ENCODE measurements around the gene PSME3IP1.
A peak's percentile ranks its signal among the peaks of the same experiment; 100 is the strongest.

Gene PSME3IP1

GRCh38 chr16:57145046-57146021, 40.5 kb downstream of the PSME3IP1 start:
- H3K9me3 ChIP-seq (ENCODE audit: insufficient read depth, low read depth, low read length): no peaks in the 10 kb centered on the region

GRCh38 chr16:57144027-57144426, 41.8 kb downstream of the PSME3IP1 start:
- no peak for TF ChIP-seq EZH2phosphoT487 (IDR thresholded peaks at IDR 0.05; ENCODE audit: borderline replicate concordance)
- no peak for TF ChIP-seq CTCF (conservative IDR thresholded peaks at IDR 0.05; ENCODE audit: low read length)
- Histone ChIP-seq H2AFZ (ENCODE audit: low read length) (no peak overlapping the region), H3K9ac (ENCODE audit: low read depth, low read length, poor library complexity, severe bottlenecking) (peak overlapping the region; percentile 75), H3K9me3 (ENCODE audit: insufficient read depth, low read depth, low read length) (no peaks in the 10 kb centered on the region), H3K4me1 (ENCODE audit: insufficient read depth, low read length, poor library complexity, severe bottlenecking) (peaks cover 87% of the 10 kb centered on the region), H3K79me2 (ENCODE audit: insufficient read depth, low read length) (peaks cover 23% of the 10 kb centered on the region; the same call in 1 of the 2 replicates), H3K4me3 (ENCODE audit: low read length, poor library complexity, severe bottlenecking) (no peak overlapping the region), H3K36me3 (ENCODE audit: insufficient read depth, low read length) (peaks cover 3% of the 10 kb centered on the region; the same call in 1 of the 2 replicates), H3K27me3 (ENCODE audit: insufficient read depth, low read length, poor library complexity, severe bottlenecking) (no peaks in the 10 kb centered on the region), H3F3A (ENCODE audit: low read depth) (peaks cover 12% of the 10 kb centered on the region), H3K9me2 (replicated peaks; ENCODE audit: low read depth, low read length) (no peaks in the 10 kb centered on the region), H3K4me2 (ENCODE audit: low read depth, low read length, poor library complexity, severe bottlenecking) (peak overlapping the region; percentile 78), H4K20me1 (ENCODE audit: insufficient read depth, low read length, poor library complexity, severe bottlenecking) (no peaks in the 10 kb centered on the region)

More at GRCh38 chr16:57145046-57146021, 40.5 kb downstream of the PSME3IP1 start:
- no peak overlapping the region for H2AFZ ChIP-seq (ENCODE audit: low read length)
- peak overlapping the region; percentile 83 for H3K9ac ChIP-seq (ENCODE audit: low read depth, low read length, poor library complexity, severe bottlenecking)
- no peak overlapping the region for H3K4me3 ChIP-seq (ENCODE audit: low read length, poor library complexity, severe bottlenecking)
- TF ChIP-seq CTCF (conservative IDR thresholded peaks at IDR 0.05; ENCODE audit: low read length) (no peak), EZH2phosphoT487 (IDR thresholded peaks at IDR 0.05; ENCODE audit: borderline replicate concordance) (no peak)
- peaks cover 12% of the 10 kb centered on the region for H3F3A ChIP-seq (ENCODE audit: low read depth)
- H3K9me2 ChIP-seq (replicated peaks; ENCODE audit: low read depth, low read length): no peaks in the 10 kb centered on the region
- peaks cover 7% of the 10 kb centered on the region; the same call in 1 of the 2 replicates for H3K36me3 ChIP-seq (ENCODE audit: insufficient read depth, low read length)
- H4K20me1 ChIP-seq (ENCODE audit: insufficient read depth, low read length, poor library complexity, severe bottlenecking): no peaks in the 10 kb centered on the region
- no peaks in the 10 kb centered on the region for H3K27me3 ChIP-seq (ENCODE audit: insufficient read depth, low read length, poor library complexity, severe bottlenecking)
- peaks cover 84% of the 10 kb centered on the region for H3K4me1 ChIP-seq (ENCODE audit: insufficient read depth, low read length, poor library complexity, severe bottlenecking)
- H3K4me2 ChIP-seq (ENCODE audit: low read depth, low read length, poor library complexity, severe bottlenecking): peak overlapping the region; percentile 79
- peaks cover 23% of the 10 kb centered on the region; the same call in 1 of the 2 replicates for H3K79me2 ChIP-seq (ENCODE audit: insufficient read depth, low read length)

GRCh38 chr16:57143149-57143921, 42.5 kb downstream of the PSME3IP1 start:
- Histone ChIP-seq H4K20me1 (ENCODE audit: insufficient read depth, low read length, poor library complexity, severe bottlenecking) (no peaks in the 10 kb centered on the region), H3K79me2 (ENCODE audit: insufficient read depth, low read length) (peaks cover 23% of the 10 kb centered on the region; the same call in 1 of the 2 replicates), H3K9ac (ENCODE audit: low read depth, low read length, poor library complexity, severe bottlenecking) (peak overlapping the region; percentile 75), H3K9me3 (ENCODE audit: insufficient read depth, low read depth, low read length) (no peaks in the 10 kb centered on the region), H3K4me2 (ENCODE audit: low read depth, low read length, poor library complexity, severe bottlenecking) (peak overlapping the region; percentile 78), H3K4me1 (ENCODE audit: insufficient read depth, low read length, poor library complexity, severe bottlenecking) (peaks cover 80% of the 10 kb centered on the region), H2AFZ (ENCODE audit: low read length) (no peak overlapping the region), H3K36me3 (ENCODE audit: insufficient read depth, low read length) (no peaks in the 10 kb centered on the region), H3F3A (ENCODE audit: low read depth) (peaks cover 12% of the 10 kb centered on the region), H3K9me2 (replicated peaks; ENCODE audit: low read depth, low read length) (no peaks in the 10 kb centered on the region), H3K27me3 (ENCODE audit: insufficient read depth, low read length, poor library complexity, severe bottlenecking) (no peaks in the 10 kb centered on the region), H3K4me3 (ENCODE audit: low read length, poor library complexity, severe bottlenecking) (peak overlapping the region; percentile 48)
- TF ChIP-seq CTCF (conservative IDR thresholded peaks at IDR 0.05; ENCODE audit: low read length): no peak
- TF ChIP-seq EZH2phosphoT487 (IDR thresholded peaks at IDR 0.05; ENCODE audit: borderline replicate concordance): no peak
